OCI-LY1 (cell line): ENCODE results near the gene GAMT.
A peak's percentile ranks its signal among the peaks of the same experiment; 100 is the strongest.
"Not testable (repeated sequence)": the region's sequence is repeated elsewhere in the genome, so short reads cannot be mapped to it uniquely, and the experiment has no call there.

Experiments
- H2AFZ ChIP-seq: fragments of 200-600 bp; sonication (generic), shearing (Covaris generic); 2 replicates; pipeline ENCODE4 v1.6.0; 2014; ENCODE audit warnings: antibody characterized with exemption, mild to moderate bottlenecking, low read length
- H3F3A ChIP-seq: fragments of 200-600 bp; sonication (generic), shearing (Covaris generic); 2 replicates; pipeline ENCODE4 v1.6.0; 2014; ENCODE audit warnings: mild to moderate bottlenecking, antibody characterized with exemption, low read length, moderate library complexity; ENCODE audit not compliant: insufficient read depth
- H3K27ac ChIP-seq: fragments of 200-600 bp; sonication (generic); 2 replicates; pipeline ENCODE4 v1.5.1; 2014; ENCODE audit warnings: low read length, mixed run types, mild to moderate bottlenecking, low read depth; ENCODE audit not compliant: poor library complexity, severe bottlenecking
- H3K27me3 ChIP-seq: fragments of 200-600 bp; sonication (generic); 2 replicates; pipeline ENCODE4 v1.6.0; 2014; ENCODE audit warnings: antibody characterized with exemption, mild to moderate bottlenecking, low read length, moderate library complexity; ENCODE audit not compliant: insufficient read depth
- H3K36me3 ChIP-seq: fragments of 200-600 bp; sonication (generic); 2 replicates; pipeline ENCODE4 v1.6.1; 2014; ENCODE audit warnings: mild to moderate bottlenecking, antibody characterized with exemption, low read length, moderate library complexity, mixed read lengths; ENCODE audit not compliant: insufficient read depth
- H3K4me1 ChIP-seq: fragments of 200-600 bp; sonication (generic); 2 replicates; pipeline ENCODE4 v1.5.1; 2014; ENCODE audit warnings: mild to moderate bottlenecking, low read length, moderate library complexity; ENCODE audit not compliant: insufficient read depth, severe bottlenecking
- H3K4me2 ChIP-seq: fragments of 200-600 bp; sonication (generic), shearing (Covaris generic); 2 replicates; pipeline ENCODE4 v1.6.1; 2014; ENCODE audit warnings: low read length
- H3K4me3 ChIP-seq: fragments of 200-600 bp; sonication (generic); 2 replicates; pipeline ENCODE4 v1.5.1; 2014; ENCODE audit warnings: low read length, low read depth, mild to moderate bottlenecking, mixed read lengths; ENCODE audit not compliant: poor library complexity, severe bottlenecking
- H3K79me2 ChIP-seq: fragments of 200-600 bp; shearing (Covaris generic); 2 replicates; pipeline ENCODE4 v1.6.1; 2016; ENCODE audit warnings: mixed run types, low read length, mixed read lengths; ENCODE audit not compliant: insufficient read depth
- H3K9ac ChIP-seq: fragments of 200-600 bp; sonication (generic), shearing (Covaris generic); 2 replicates; pipeline ENCODE4 v1.6.1; 2014; ENCODE audit warnings: mild to moderate bottlenecking, low read length, mixed read lengths
- H3K9me2 ChIP-seq: fragments of 200-600 bp; sonication (generic), shearing (Covaris generic); 2 replicates; pipeline ENCODE4 v1.6.1; 2014; ENCODE audit warnings: low read depth, mild to moderate bottlenecking, low read length, mixed read lengths
- H3K9me3 ChIP-seq: fragments of 200-600 bp; shearing (Covaris generic); 2 replicates; pipeline ENCODE4 v1.6.1; 2014; ENCODE audit warnings: low read length, mixed read lengths
- H4K20me1 ChIP-seq: fragments of 200-600 bp; sonication (generic), shearing (Covaris generic); 2 replicates; pipeline ENCODE4 v1.6.0; 2016; ENCODE audit warnings: mild to moderate bottlenecking, low read length; ENCODE audit not compliant: insufficient read depth
- EZH2 ChIP-seq: fragments of 200-600 bp; sonication (generic), shearing (Covaris generic); IDR thresholded peaks from 2 replicates; pipeline ENCODE4 v1.8.0; 2017; ENCODE audit warnings: borderline replicate concordance, mixed run types, mild to moderate bottlenecking, antibody characterized with exemption, low read length, moderate library complexity, mixed read lengths
- TF ChIP-seq, protein P1 (sequence below): fragments of 200-600 bp; sonication (generic), shearing (Covaris generic); IDR thresholded peaks from 2 replicates; pipeline ENCODE4 v1.5.1; 2017; ENCODE audit warnings: mild to moderate bottlenecking, antibody characterized with exemption, low read length, moderate library complexity, mixed read lengths

Gene GAMT

GRCh38 chr19:1440418-1440801 is 39.1 kb upstream of the GAMT start:
- peak overlapping the region; percentile 73 for H3K4me3 ChIP-seq
- H3K9ac ChIP-seq = peak overlapping the region; percentile 54; the same call in 1 of the 2 replicates
- H4K20me1 ChIP-seq = no peaks in the 10 kb centered on the region

GRCh38 chr19:1439525-1440417 is 38.4 kb upstream of the GAMT start:
- peaks cover 11% of the 10 kb centered on the region; the same call in 1 of the 2 replicates for H3F3A ChIP-seq

More at GRCh38 chr19:1440418-1440801, 39.1 kb upstream of the GAMT start:
- Histone ChIP-seq H3K27ac (peak overlapping the region; percentile 14), H3K27me3 (no peaks in the 10 kb centered on the region), H3K79me2 (peaks cover 14% of the 10 kb centered on the region), H2AFZ (no peak overlapping the region), H3K9me2 (no peaks in the 10 kb centered on the region), H3K4me2 (peak overlapping the region; percentile 74), H3K9me3 (no peaks in the 10 kb centered on the region), H3K36me3 (peaks cover 45% of the 10 kb centered on the region), H3F3A (peaks cover 11% of the 10 kb centered on the region; the same call in 1 of the 2 replicates), H3K4me1 (peaks cover 52% of the 10 kb centered on the region)
- TF ChIP-seq, protein P1, sequence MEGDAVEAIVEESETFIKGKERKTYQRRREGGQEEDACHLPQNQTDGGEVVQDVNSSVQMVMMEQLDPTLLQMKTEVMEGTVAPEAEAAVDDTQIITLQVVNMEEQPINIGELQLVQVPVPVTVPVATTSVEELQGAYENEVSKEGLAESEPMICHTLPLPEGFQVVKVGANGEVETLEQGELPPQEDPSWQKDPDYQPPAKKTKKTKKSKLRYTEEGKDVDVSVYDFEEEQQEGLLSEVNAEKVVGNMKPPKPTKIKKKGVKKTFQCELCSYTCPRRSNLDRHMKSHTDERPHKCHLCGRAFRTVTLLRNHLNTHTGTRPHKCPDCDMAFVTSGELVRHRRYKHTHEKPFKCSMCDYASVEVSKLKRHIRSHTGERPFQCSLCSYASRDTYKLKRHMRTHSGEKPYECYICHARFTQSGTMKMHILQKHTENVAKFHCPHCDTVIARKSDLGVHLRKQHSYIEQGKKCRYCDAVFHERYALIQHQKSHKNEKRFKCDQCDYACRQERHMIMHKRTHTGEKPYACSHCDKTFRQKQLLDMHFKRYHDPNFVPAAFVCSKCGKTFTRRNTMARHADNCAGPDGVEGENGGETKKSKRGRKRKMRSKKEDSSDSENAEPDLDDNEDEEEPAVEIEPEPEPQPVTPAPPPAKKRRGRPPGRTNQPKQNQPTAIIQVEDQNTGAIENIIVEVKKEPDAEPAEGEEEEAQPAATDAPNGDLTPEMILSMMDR = no peak
- TF ChIP-seq EZH2 = no peak

DNA sequence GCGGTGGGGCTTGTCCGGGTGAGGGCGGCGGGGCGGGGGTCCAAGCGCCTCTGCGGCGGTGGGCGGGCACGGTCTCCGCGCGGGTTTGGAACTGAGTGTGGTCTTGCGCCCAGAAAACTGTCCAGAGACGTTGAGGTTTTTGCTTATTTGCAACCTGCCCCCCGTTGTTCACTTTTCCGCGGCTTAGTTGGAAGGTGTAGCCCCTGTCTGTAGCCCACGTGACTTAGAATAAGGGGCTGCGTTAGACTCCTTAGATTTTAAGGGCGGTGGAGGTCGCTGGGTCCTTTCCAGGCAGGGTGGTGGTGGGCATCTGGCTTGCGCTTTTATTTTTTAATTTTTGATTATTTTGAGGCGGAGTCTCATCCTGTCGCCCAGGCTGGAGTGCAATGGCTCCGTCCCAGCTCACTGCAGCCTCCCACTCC is 37.6 kb upstream of the GAMT start:
- Histone ChIP-seq H3K36me3 (peaks cover 59% of the 10 kb centered on the region), H3K27me3 (no peaks in the 10 kb centered on the region), H2AFZ (no peak overlapping the region), H3K9me3 (no peaks in the 10 kb centered on the region), H4K20me1 (no peaks in the 10 kb centered on the region), H3K4me2 (peak overlapping the region; percentile 74), H3K27ac (peak overlapping the region; percentile 66), H3K79me2 (peaks cover 14% of the 10 kb centered on the region), H3K9me2 (no peaks in the 10 kb centered on the region), H3K9ac (peak overlapping the region; percentile 90), H3F3A (peaks cover 6% of the 10 kb centered on the region; the same call in 1 of the 2 replicates), H3K4me1 (peaks cover 42% of the 10 kb centered on the region), H3K4me3 (peak overlapping the region; percentile 73)
- no peak for TF ChIP-seq EZH2
- TF ChIP-seq, protein P1 = no peak

More at GRCh38 chr19:1439525-1440417, 38.4 kb upstream of the GAMT start:
- Histone ChIP-seq H3K4me2 (peak overlapping the region; percentile 74), H3K27ac (peak overlapping the region; percentile 66), H3K4me1 (peaks cover 50% of the 10 kb centered on the region), H3K79me2 (peaks cover 14% of the 10 kb centered on the region), H3K36me3 (peaks cover 51% of the 10 kb centered on the region), H3K9ac (peak overlapping the region; percentile 90), H3K4me3 (peak overlapping the region; percentile 73)
- not testable (repeated sequence) for H2AFZ ChIP-seq, H3K9me3 ChIP-seq, H3K27me3 ChIP-seq, H3K9me2 ChIP-seq, H4K20me1 ChIP-seq
